Amygdala (tissue), 56 donors: ENCODE data around the gene UFD1.

Experiments
- DNase-seq, 56 donors: peaks; one replicate each; lab custom pipeline; 2025; lab: John Stamatoyannopoulos, UW

The UFD1 gene

DNA sequence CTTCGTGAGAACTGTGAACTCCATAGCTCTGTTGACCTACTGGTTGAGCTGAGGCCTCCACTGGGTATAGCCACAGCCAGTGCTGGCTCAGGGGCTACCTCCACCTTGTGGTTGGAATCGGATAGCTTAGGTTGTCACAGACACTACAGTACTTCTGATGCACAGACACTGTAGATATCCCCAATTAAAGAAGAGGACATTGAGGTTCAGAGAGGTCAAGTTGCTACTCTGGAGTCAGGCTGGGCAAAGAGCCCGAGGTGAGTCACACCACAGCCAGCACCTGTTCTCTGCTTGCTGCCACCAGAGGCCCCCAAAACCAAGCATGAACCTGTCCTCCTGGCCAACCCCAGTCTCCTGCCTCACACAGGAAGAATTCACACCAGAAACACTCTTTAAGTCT, 5.4 kb downstream of the UFD1 start:
- DNase-seq, result no peak

DNA sequence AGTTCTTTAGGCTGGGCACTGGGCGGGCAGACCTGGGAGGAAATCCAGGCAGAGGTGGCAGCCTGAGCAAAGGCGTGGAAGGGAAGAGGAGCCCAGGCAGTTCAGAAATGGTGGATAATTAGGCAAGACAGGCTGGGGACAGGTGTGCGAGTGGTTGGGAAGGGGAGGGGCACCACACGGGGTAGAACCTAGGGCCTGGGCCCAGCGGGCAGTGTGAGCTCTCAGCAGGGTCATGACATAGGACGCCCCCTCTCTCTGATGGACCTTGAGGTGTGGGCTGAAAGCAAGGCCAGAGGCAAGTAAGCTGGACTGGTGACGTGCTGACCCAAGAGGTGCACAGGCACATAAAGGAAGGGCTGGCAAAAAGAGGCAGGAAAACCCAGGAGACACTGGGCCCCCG, 6.8 kb downstream of the UFD1 start:
- DNase-seq, result no peak

DNA sequence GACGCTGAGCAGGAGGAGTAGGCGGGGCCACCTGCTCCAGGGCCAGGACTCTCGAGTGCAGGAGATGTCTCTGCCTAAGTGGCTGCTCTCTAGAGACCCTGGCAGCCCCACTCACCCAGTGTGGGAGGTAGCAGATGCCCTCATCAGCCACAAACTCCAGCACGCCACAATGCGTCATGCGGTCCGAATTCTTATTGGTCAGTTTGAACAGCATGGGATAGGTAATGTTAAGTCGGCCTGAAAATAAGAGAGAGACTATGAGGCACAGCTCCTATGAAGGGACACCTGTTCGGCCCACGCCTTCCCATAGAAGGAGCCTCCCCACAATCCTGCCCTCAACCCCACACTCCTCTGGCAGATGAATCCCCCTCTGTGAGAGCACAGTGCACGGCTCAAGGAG, 7.4 kb downstream of the UFD1 start:
- DNase-seq, result no peak

DNA sequence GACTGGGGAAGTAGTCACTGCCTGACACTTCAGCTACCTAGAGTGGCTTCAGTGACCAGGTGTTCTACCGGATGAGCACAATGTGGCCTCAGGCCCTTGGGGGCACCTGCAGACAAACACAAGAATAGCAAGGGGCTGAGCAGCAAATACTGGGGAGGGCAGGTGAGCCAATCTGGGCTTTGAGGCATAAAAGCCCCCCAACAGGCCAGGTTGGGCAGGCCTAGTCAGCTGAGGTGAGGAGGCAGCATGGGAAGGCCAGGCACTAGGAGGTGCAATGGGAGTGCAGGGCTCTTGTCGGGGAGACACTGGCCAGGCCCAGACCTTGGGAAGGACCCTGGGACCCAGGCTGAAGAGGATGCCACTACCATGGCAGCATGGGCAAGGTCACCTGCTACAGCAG, 9.0 kb downstream of the UFD1 start:
- no peak for DNase-seq

DNA sequence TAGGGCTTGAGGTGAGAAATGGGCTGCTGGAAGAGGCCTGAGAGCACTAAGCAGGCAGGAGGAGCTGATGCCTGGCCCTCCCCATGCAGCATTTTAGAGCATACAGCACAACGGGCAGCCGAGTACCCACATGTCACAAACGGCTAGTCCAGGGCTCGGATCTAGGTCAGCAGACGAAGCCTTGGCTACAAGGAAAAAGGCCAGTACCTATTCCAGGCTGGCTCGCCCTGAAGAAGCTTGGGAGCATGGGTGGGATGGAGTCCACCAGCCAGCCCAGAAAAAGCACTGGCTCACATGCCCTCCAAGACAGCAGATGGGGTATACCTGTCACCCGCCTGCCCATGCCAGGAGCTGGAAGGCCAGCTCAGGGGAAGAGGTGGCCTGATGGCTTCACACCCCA, 9.6 kb downstream of the UFD1 start:
- DNase-seq, result no peak

DNA sequence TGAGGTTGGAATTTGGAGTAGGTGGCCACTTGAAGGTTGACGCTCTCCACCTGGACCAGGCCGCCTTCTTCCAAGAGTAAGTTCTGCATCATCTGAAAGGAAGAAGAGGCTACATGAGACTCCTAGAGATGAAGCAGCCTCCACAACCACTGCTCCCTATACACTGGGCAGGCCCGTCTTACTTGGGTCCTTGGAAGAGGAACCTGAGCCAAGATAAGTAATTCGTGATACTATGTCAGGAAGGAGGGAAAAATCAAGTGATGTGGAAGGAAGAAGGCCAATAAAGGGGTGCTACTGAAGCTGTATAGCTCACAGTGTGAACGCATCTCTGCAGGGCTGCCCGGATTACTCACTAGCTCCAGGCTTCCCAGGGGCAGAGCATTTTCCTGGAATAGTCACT, 11.1 kb downstream of the UFD1 start:
- no peak for DNase-seq

DNA sequence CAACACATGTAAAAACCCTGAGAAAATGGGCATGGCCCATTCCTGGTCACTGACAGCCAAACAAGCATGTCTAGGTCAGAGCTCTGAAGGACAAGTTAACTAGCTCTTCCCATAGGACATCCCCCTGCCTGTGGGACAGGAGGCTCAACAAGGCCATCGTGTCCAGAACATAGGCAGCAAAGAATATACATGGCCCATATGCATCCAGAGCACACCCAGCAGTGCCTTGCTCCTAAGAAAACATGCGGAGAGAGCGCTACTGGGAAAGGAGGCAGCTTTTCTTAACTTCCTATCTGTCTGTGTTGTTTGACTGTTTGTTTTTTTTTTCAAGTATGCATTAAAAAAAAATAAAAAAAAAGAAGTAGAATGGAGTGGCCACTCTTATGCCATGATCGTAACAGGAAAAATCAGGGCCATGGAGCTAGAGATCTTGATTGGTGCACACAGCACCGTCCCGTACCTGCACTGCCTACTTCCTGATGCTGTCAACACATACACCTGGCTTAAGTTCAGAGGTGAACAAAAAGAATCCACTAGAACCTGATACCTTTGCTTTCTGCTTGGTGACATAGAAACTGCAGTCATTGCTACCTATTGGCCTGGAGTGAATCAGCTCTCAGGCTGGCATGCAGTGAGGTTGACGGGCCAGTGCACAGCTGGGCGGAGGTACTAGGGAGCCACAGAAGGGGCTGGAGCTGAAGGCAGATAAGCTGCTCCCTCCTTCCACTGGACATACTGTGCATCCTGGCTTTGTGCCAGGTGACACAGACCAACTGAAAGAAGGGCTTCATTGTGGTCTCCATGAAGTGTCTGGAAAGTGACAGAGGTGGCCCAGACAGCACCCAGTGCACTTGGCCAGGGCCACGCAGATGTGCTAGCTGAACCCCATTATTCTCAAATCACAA, 11.9 kb downstream of the UFD1 start:
- peak in 3 of 56 donors; percentile 13 for DNase-seq

DNA sequence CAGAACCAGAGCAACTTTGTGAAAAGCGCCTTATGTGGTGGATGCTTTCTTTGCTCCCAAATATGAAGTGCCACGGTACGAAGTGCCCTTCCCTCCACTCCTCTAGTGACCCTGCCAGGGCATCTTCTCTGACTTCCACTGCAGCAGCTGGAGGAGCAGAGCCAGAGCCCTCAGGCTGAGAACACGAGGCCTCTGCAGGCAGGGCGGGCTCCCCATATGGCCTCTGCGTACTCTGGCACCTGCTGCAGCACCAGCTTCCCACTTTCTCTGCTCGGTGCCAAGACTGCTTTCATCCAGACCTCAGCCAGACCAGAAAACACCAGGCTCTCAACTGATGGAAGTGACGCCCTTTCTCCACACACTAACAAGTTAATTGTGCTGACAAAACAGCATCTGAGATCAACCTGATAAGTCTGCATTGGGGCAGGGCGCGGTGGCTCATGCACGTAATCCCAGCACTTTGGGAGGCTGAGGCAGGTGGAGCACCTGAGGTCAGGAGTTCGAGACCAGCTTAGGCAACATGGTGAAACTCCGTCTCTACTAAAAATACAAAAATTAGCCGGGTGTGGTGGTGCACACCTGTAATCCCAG, 12.8 kb downstream of the UFD1 start:
- DNase-seq, result no peak

DNA sequence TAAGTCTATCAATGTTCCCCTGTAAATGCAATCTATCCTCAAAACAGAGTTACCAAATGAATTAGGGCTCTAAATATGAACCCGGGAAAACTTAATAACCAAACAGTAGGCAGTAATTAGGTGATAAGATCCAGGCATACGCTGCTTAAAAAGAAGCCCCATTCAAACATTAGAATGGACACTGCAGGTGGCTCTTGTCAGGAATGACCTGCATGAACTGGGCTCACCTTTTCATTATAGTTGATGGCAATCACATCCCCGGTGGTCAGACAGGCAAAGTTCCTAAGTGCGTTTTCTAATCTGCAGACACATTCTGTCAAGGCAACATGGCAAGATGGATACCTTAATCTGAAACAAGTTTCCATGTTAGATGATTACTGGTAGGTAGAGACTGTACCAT, 14.0 kb downstream of the UFD1 start:
- no peak for DNase-seq

DNA sequence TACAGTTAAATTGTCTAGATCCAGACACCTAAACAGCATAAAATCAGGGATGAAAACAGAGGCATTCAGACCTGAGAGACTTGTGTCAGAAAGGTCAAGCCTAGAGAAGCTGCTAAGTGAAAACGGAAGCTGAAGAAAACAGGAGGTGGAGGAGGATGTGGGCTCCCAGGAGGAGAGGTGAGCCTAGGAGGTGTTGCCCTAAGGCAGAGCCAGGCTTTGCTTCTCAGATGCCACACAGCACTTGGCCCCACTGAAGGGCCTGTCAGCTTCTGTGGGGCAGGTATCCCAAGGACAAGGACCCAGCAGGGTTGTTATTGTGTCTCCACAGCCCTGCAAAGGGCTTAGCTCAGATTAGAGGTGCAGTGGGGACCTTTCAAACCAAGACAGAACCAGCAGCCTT, 14.4 kb downstream of the UFD1 start:
- DNase-seq, result no peak

DNA sequence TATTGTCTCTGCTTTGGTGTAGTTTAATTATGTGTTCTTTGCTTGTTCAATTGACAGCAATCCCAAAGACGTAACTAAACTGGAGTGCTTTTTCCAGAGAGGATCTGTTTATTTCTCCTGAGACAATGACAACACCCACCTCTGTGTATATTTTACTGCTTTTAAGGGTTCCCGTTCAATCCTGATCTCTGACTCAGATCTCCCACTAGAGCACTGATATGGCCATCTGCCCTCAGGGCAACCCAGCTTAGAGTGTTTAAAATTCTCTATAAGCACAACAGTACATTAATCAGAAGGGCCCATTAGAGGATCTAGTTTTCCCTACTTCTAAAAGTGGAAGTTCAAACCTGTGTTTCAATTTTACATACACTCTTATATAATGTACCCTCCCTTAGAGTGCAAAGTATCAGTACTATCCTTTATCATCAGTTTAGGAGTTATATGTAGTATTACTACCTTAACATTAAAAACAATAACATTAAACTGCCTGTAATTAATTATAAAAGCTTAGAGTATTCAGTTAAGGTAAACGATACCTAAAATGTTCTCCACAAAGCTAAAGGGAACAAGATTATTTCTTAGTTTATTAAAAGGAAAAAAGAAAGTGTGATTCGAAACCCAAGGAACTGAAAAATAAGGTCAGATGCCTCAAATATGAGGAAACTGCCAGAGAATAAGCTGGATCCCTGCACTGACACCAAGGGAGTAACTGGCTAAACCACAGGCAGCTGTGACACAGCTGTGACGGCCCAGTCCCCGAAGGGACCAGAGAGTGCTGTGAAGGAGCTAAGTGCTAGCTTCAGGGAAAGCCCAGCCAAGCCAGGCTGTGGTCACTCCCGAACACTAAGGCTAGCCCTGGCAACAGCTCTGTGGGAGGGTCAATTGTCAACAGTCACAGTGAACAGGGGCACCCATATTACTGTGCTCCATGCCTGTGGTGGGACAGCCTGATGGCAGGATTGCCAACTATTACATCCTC, 15.2 kb downstream of the UFD1 start:
- no peak for DNase-seq

DNA sequence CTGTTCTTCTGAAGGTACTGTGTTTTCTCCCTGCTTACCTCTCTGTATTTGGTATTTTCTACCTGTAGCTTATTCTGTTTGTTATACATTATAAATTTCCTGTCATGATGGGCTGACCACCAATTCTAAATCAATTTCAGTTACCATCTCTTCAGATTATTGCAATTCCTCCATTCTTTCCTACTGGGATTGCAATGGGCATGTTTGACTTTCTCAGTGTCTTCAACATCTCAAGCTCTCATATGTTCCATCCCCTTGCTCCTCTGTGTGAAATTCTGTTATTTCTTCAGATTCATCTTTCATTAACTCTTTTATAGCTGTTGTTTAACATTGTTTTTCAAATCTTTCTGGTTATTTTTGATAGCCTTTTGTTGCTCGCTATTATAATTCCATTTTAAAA, 16.0 kb downstream of the UFD1 start:
- DNase-seq, result no peak

DNA sequence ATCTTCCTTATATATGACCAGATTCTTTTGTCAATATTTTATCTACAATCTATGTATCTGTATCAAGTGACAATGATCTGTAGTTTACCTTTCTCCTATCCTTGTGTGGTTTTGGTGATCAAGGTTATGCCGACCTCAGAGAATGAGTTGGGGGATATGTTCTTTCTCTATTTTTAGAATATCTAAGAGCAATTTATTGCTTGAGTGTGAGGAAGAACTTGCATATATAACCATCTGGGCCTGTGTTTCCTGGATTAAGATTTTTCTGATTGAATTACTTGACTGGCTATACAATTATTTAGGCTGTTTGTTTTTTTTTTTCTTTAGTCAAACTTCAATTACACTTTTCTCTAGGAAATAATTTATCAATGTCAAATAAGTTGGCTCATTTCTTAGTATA, 17.5 kb downstream of the UFD1 start:
- no peak for DNase-seq

DNA sequence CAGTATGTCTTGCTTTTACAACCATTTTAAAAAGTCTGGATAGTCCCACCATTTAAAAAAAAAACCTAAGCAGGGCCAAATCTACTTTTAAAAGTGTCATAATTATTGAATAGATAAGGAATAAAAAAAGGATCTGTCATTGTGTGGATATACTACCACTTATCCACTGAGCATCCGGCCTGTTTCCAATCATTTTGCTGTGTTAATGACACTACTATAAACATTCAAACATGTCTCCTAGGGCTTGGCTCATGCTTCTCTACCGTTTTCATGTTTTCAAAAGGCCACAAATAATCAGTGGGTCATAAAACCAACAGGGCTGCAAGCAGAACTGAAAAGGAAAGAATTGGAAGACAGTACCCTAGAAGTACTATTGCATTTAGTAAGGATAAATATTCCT, 19.0 kb downstream of the UFD1 start:
- DNase-seq, result no peak

DNA sequence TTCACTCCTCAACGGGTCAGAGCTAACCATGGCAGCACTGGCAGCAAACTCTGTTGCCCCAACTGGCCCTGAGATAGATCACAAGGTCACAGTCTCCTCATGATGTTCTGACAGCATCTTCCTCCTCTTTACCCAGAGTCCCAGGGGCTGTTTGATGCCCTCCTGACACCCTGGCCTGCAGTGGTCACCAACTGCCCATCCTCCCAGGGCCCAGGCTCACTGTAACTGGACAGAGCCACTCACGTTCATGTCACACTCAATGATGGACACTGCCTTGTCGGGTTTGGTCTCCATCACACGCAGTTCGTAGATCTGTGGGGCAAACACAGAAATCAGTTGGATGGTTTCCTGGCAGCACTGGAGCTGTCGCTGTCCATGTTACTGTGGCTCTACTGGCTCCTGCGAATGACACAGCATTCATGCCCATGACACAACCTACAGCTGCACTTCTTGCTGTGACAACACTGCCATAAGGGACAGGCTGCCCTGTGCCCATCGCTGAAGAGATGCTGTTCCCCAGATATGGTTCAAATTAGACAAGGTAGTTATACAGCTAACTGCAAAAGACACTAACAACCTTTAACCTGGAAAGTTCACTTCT, 21.1 kb downstream of the UFD1 start:
- DNase-seq, result no peak

DNA sequence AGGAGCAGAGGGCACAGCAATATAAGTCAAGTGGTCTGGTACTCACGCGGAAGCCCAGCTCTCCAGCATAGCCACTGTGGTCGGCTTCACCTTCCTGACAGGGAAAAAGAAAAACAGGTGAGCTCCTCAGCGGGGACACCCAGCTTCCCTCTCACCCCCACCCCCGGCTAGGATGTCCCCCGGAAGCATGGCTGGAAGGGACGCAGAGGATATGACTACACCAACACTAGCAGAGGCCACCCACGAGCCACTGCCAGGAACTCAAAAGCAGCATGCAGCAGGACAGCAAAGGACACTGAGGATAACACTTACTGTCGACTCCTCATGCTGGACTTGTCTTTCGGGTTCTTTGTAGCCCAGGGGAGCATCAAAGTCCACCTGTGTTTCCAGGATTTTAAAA, 22.5 kb downstream of the UFD1 start:
- no peak for DNase-seq

DNA sequence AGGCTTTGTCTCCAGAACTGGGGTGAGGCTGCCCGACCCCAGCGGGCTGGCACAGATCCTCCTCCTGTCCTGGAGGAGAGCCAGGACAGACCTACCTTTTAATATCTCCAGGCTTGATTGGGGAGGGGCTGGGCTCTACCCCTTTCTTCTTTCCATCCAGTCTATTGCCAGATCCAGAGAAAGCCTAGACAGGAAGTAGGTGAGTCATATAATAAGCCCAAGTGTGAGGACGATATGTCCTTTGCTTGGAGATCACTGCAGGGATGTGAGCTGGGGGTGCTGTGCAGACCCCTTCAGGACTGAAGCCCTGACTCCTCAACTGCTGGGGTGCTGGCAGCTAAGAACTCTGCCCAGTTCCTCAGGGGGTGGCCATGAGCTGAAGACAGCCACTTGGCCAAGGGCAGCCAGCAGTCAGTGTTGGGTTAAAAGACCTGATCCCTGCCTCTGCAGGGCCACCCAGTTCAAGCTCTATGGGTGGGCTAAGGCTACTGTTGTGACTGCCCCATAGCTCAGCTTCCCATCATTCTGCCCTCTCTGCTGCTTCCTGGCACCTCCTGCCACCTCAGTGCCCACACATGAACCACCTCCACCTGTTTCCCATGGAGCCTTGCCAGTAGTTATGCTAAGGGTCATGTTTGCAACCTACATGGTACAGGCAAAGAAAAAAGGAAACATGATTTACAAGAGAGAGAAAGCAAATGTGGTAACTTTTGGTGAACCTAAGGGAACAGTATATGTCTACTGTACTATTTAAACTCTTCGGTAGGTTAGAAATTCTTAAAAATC, 23.2 kb downstream of the UFD1 start:
- no peak for DNase-seq

DNA sequence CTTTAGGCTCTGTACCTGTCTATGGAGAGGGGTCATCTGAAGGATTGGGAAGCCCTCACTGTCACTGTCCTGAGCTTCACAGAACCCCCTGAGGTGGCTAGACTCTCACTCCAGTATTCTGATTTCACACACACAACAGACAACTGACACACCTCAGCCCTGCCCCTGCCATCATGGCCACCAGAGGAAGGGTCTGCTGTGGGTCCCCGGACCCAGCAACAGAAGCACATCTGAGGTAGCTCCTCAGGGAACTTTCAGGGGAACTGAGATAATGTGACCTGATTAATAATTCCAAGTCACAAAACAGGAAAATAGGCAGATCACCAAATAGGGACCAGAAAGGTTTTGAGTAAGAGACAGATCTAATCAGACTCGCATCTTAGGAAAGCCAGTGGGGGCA, 24.0 kb downstream of the UFD1 start:
- DNase-seq, result no peak

DNA sequence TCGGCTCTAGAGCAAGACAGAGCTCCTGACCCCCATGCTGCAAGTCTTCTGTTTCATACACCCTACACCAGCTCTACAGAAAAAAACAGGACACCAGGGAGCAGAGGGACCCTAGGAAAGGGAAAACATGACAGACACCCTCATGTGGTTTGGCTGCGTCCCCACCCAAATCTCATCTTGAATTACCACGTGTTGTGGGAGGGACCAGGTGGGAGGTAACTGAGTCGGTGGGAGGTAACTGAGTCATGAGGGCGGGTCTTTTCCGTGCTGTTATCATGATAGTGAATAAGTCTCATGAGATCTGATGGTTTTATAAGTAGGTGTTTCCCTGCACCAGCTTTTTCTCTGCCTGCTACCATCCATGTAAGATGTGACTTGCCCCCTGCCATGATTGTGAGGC, 24.8 kb downstream of the UFD1 start:
- no peak for DNase-seq

DNA sequence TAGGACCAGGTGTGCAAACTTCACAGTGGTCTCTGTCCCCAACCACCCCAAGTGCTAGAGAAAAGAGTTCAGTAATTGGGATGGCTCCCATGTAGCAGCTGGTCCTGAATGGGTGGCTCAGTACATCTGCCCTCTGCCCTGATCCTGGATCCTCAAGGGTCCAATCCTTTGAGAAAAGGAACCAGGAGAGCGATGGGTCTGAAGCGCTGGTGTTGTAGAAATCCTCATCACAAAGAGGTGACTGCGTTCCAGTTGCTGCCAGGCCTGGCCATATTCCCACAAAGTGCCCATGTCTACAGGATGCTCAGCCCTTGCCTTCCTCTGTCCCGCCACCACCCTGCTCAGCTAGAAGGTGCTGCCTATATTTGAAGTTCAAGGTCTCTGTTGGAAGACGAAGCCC, 25.3 kb downstream of the UFD1 start:
- no peak for DNase-seq
